Measurements from ENCODE around the gene GLUL. TPM values are rescaled to one million over a fixed set of nuclear protein-coding genes. Genes with fewer than 3 reads are reported as not detected.

The GLUL gene
- 321 and 350 TPM in 2 replicates for total RNA-seq

- peak within 1 kb of the TSS; percentile 83 for H3K4me3 ChIP-seq (ENCODE audit: low read depth, low read length)
Measured at GRCh38 chr1:182391362-182392049, at the start of gene GLUL. Gene GLUL (minus strand): TSS chr1:182391790. CDS start chr1:182388737, 3,053 bp downstream.

DNA sequence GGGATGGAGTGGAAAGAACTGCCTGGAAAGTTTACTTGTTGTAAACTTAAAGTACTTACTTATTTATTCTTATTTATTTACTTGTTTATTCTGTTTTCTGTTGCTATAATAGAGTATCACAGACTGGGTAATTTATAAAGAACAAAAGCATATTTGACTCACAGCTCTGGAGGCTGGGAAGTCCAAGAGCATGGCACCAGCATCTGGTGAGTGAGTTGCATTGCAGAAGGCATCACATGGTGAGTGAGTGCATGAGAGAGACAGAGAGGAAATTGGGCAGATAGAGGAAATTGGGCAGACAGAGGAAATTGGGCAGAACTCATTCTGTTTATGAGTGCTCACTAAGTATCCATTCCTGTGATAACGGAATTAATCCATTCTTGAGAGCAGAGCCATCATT lies 46.7 kb upstream of the GLUL start:
- DNase-seq (ENCODE audit: low read depth) = no peak
- TF ChIP-seq, protein P1, sequence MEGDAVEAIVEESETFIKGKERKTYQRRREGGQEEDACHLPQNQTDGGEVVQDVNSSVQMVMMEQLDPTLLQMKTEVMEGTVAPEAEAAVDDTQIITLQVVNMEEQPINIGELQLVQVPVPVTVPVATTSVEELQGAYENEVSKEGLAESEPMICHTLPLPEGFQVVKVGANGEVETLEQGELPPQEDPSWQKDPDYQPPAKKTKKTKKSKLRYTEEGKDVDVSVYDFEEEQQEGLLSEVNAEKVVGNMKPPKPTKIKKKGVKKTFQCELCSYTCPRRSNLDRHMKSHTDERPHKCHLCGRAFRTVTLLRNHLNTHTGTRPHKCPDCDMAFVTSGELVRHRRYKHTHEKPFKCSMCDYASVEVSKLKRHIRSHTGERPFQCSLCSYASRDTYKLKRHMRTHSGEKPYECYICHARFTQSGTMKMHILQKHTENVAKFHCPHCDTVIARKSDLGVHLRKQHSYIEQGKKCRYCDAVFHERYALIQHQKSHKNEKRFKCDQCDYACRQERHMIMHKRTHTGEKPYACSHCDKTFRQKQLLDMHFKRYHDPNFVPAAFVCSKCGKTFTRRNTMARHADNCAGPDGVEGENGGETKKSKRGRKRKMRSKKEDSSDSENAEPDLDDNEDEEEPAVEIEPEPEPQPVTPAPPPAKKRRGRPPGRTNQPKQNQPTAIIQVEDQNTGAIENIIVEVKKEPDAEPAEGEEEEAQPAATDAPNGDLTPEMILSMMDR (IDR thresholded peaks at IDR 0.05; ENCODE audit: insufficient read depth, low read depth, low read length) = no peak
- H3K4me3 ChIP-seq (ENCODE audit: low read depth, low read length) = no peak overlapping the region

More at GRCh38 chr1:182391362-182392049, at the start of gene GLUL:
- peak; percentile 92 for DNase-seq (ENCODE audit: low read depth)
- TF ChIP-seq, protein P1 (IDR thresholded peaks at IDR 0.05; ENCODE audit: insufficient read depth, low read depth, low read length) = no peak

DNA sequence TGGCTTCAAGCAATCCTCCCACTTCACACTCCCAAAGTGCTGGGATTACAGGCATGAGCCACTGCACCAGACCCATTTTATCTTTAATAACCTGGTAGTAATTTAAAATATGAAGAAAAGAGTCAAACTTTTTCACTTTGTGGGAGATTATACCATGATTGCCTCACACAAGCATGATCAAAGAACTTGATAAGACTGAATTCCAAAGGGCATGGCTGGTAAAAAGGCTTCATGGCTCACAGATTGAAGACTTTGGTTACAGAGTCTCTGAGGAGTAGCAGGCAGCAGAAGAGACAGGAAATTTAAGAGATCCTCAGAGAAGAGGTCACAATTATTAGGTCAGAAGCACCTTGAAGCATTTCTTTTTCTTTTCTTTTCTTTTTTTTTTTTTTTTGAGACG lies 42.0 kb upstream of the GLUL start:
- no peak overlapping the region for H3K4me3 ChIP-seq (ENCODE audit: low read depth, low read length)
- no peak for DNase-seq (ENCODE audit: low read depth)
- TF ChIP-seq, protein P1 (IDR thresholded peaks at IDR 0.05; ENCODE audit: insufficient read depth, low read depth, low read length) = no peak

DNA sequence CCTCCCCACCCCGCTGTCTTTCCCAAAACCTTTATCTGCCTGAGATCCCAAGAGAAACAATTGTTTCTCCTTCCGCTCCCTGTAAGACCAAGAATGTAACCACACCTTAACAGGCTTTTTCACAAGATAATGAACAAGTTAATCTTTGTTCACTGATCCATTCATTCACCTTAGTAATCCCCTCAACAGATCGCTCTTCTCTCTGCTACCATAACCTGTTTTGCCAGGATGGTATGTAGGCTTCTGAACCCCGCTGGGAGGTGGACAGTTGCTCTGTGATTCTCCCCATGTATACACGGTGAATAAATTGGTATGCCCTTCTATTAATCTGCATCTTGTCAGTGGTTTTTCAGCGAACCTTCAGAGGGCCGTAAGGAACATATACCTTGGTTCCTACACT lies 39.7 kb upstream of the GLUL start:
- DNase-seq (ENCODE audit: low read depth) = no peak
- TF ChIP-seq, protein P1 (IDR thresholded peaks at IDR 0.05; ENCODE audit: insufficient read depth, low read depth, low read length) = no peak
- no peak overlapping the region for H3K4me3 ChIP-seq (ENCODE audit: low read depth, low read length)

GRCh38 chr1:182430263-182431068 lies 38.9 kb upstream of the GLUL start:
- TF ChIP-seq, protein P1 (IDR thresholded peaks at IDR 0.05; ENCODE audit: insufficient read depth, low read depth, low read length) = no peak
- no peak overlapping the region for H3K4me3 ChIP-seq (ENCODE audit: low read depth, low read length)
- DNase-seq (ENCODE audit: low read depth) = peak; percentile 28

GRCh38 chr1:182428043-182428442 lies 36.5 kb upstream of the GLUL start:
- TF ChIP-seq, protein P1 (IDR thresholded peaks at IDR 0.05; ENCODE audit: insufficient read depth, low read depth, low read length) = no peak
- H3K4me3 ChIP-seq (ENCODE audit: low read depth, low read length) = no peak overlapping the region
- DNase-seq (ENCODE audit: low read depth) = no peak

Data from fibroblast of villous mesenchyme (primary cell).